Tibial nerve (tissue), 4 donors: ENCODE measurements around the gene SMIM32.

ENCODE experiments used
- CTCF ChIP-seq, 5 experiments: fragments of 200-600 bp in 3 of 5; fragments of 450-650 bp in 2 of 5; sonication (generic) in 3 of 5; IDR thresholded peaks; one replicate each; pipeline ENCODE4 v1.5.1; 2016 to 2019; ENCODE audit warnings: antibody characterized with exemption in 5 of 5, mild to moderate bottlenecking in 3 of 5, moderate library complexity in 2 of 5
- EP300 ChIP-seq, 2 donors: sonication (generic); formaldehyde crosslinking; IDR thresholded peaks; one replicate each; pipeline ENCODE4 v1.6.1; 2017; ENCODE audit warnings: antibody characterized with exemption in 2 of 2, mild to moderate bottlenecking in 1 of 2
- POLR2A ChIP-seq, 2 donors: fragments of 450-650 bp; IDR thresholded peaks; one replicate each; pipeline ENCODE4 v1.6.1; 2017; ENCODE audit warnings: antibody characterized with exemption in 2 of 2, mild to moderate bottlenecking in 2 of 2, moderate library complexity in 2 of 2

GRCh38 chr5:136166909-136167308 is 26.1 kb downstream of the SMIM32 start:
- no peak for TF ChIP-seq CTCF (IDR thresholded peaks at IDR 0.05)
- TF ChIP-seq POLR2A (IDR thresholded peaks at IDR 0.05): no peak
- no peak for TF ChIP-seq EP300 (IDR thresholded peaks at IDR 0.05)
